ENCODE measurements around the gene BRIP1. TPM values are rescaled to one million over a fixed set of nuclear protein-coding genes. Genes with fewer than 3 reads are reported as not detected.

Gene BRIP1
- total and polyA plus RNA-seq, 7 experiments from 2014 or later: 0.64 to 19.9 (median 1.6) TPM

DNA sequence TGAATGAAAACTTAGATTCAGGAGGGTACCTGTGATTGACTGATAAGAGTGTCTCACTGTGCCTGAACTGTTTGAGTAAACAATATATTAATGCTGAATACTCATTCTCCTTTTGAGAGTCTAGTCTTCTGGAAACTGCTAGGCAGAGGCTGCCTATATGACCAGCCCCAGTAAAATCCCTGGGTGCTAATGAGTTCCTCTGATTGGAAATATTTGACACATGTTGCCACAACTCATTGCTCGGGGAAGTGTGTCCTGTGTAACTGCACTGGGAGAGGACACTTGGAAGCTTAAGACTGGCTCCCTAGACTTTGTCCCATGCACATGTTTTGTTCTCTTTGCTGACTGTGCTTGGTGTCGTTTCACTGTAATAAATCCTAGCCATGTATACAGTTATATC is 163.6 kb downstream of the BRIP1 start:
- no peaks in the 10 kb centered on the region for H3K27me3 ChIP-seq (ENCODE audit: control insufficient read depth in 2 of 2, insufficient read depth in 2 of 2, low read length in 2 of 2)
- Mint-ChIP-seq H3K4me1 (no peaks in the 10 kb centered on the region), H3K36me3 (peaks cover 7 to 54% (median 11%) of the 10 kb centered on the region in 5 donors), H3K9me3 (peaks cover 16 to 84% (median 48%) of the 10 kb centered on the region in 11 donors), H3K27ac (no peak overlapping the region), H3K27me3 (no peaks in the 10 kb centered on the region), H3K4me3 (no peak overlapping the region)
- no peaks in the 10 kb centered on the region for H3K4me1 ChIP-seq (ENCODE audit: control insufficient read depth in 2 of 2, insufficient read depth in 2 of 2, low read length in 2 of 2)
- DNase-seq (no peak), ATAC-seq (no peak)
- no peaks in the 10 kb centered on the region for H3K36me3 ChIP-seq (ENCODE audit: control insufficient read depth in 2 of 3, insufficient read depth in 3 of 3, low read length in 3 of 3)
- POLR2A ChIA-PET: no interaction called here
- H3K4me3 ChIP-seq (ENCODE audit: low read length): no peak overlapping the region
- H3K9me3 ChIP-seq (ENCODE audit: control insufficient read depth in 2 of 3, low read length in 3 of 3): peaks cover 7 to 35% (median 8%) of the 10 kb centered on the region in 3 experiments
- intact Hi-C loops (cut with micrococcal nuclease): no loop called here
- CTCF ChIA-PET: no interaction called here
- H3K27ac ChIP-seq (ENCODE audit: low read depth, low read length): no peak overlapping the region

DNA sequence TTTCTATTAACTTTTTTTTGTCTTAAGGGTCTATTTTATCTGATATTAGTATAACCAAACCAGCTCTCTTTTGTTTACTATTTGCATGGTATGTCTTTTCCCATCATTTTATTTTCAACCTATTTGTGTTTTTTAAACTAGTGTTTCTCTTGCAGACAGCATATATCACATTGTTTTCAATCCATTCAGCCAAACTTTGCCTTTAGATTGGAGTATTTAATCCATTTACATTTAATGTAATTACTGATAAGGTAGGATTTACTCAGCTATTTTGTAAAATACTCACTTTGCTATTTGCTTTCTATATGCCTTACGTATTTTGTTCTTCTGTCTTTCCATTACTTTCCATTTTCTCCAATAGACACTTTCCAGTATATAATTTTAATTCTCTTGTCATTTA is 164.3 kb downstream of the BRIP1 start:
- Mint-ChIP-seq H3K27ac (no peak overlapping the region), H3K4me1 (no peaks in the 10 kb centered on the region), H3K27me3 (no peaks in the 10 kb centered on the region), H3K36me3 (peaks cover 7 to 54% (median 11%) of the 10 kb centered on the region in 5 donors), H3K9me3 (peaks cover 16 to 78% (median 42%) of the 10 kb centered on the region in 11 donors), H3K4me3 (no peak overlapping the region)
- peaks cover 7 to 35% (median 8%) of the 10 kb centered on the region in 3 experiments for H3K9me3 ChIP-seq (ENCODE audit: control insufficient read depth in 2 of 3, low read length in 3 of 3)
- no peaks in the 10 kb centered on the region for H3K36me3 ChIP-seq (ENCODE audit: control insufficient read depth in 2 of 3, insufficient read depth in 3 of 3, low read length in 3 of 3)
- CTCF ChIA-PET: no interaction called here
- POLR2A ChIA-PET: no interaction called here
- no peak overlapping the region for H3K27ac ChIP-seq (ENCODE audit: low read depth, low read length)
- intact Hi-C loops (cut with micrococcal nuclease): no loop called here
- H3K4me1 ChIP-seq (ENCODE audit: control insufficient read depth in 2 of 2, insufficient read depth in 2 of 2, low read length in 2 of 2): no peaks in the 10 kb centered on the region
- no peak overlapping the region for H3K4me3 ChIP-seq (ENCODE audit: low read length)
- DNase-seq (no peak), ATAC-seq (no peak)
- no peaks in the 10 kb centered on the region for H3K27me3 ChIP-seq (ENCODE audit: control insufficient read depth in 2 of 2, insufficient read depth in 2 of 2, low read length in 2 of 2)

- Histone ChIP-seq H3K36me3 (ENCODE audit: control insufficient read depth in 2 of 3, insufficient read depth in 3 of 3, low read length in 3 of 3) (no peaks in the 10 kb centered on the region), H3K27ac (ENCODE audit: low read depth, low read length) (no peak overlapping the region), H3K4me1 (ENCODE audit: control insufficient read depth in 2 of 2, insufficient read depth in 2 of 2, low read length in 2 of 2) (no peaks in the 10 kb centered on the region), H3K4me3 (ENCODE audit: low read length) (no peak overlapping the region), H3K27me3 (ENCODE audit: control insufficient read depth in 2 of 2, insufficient read depth in 2 of 2, low read length in 2 of 2) (no peaks in the 10 kb centered on the region), H3K9me3 (ENCODE audit: control insufficient read depth in 2 of 3, low read length in 3 of 3) (peaks cover 7 to 35% (median 8%) of the 10 kb centered on the region in 3 experiments)
- ChIA-PET POLR2A (no interaction called here), CTCF (no interaction called here)
- H3K4me1 Mint-ChIP-seq: no peaks in the 10 kb centered on the region
- ATAC-seq: no peak
- peaks cover 16 to 70% (median 38%) of the 10 kb centered on the region in 11 donors for H3K9me3 Mint-ChIP-seq
- H3K27ac Mint-ChIP-seq: no peak overlapping the region
- peaks cover 7 to 49% (median 11%) of the 10 kb centered on the region in 5 donors for H3K36me3 Mint-ChIP-seq
- no peak overlapping the region for H3K4me3 Mint-ChIP-seq
- intact Hi-C loops (cut with micrococcal nuclease): no loop called here
- no peak for DNase-seq
- no peaks in the 10 kb centered on the region for H3K27me3 Mint-ChIP-seq
These were observed 165.1 kb downstream of the BRIP1 start for GRCh38 chr17:61698244-61698643.

DNA sequence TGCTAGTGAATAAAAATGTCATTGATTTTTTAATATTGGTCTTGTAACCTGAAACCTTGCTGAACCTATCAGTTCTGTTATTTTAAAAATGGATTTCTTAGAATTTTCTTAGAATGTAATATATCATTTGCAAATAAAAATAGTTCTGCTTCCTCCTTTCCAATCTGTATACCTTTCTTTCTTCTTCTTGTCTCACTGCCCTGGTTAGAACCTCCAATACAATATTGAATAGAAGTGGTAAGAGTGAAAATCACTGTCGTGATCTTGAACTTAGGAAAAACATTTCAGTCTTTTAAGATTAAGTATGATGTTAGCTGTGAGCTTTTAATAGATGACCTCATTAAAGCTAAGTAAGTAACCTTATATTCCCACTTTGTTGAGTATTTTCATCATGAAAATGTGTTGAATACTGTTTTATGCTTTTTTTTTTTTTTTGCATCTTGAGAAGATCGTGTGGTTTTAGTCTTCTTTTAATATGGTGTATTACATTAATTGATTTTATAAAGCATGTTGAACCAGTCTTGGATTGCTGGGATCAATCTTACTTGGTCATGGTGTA is 167.5 kb downstream of the BRIP1 start:
- no peaks in the 10 kb centered on the region for H3K27me3 ChIP-seq (ENCODE audit: control insufficient read depth in 2 of 2, insufficient read depth in 2 of 2, low read length in 2 of 2)
- DNase-seq (no peak), ATAC-seq (no peak)
- Mint-ChIP-seq H3K4me1 (no peaks in the 10 kb centered on the region), H3K4me3 (no peak overlapping the region), H3K9me3 (peaks cover 7 to 47% (median 22%) of the 10 kb centered on the region in 11 donors), H3K27me3 (no peaks in the 10 kb centered on the region), H3K27ac (no peak overlapping the region), H3K36me3 (peaks cover 0 to 43% (median 10%) of the 10 kb centered on the region in 5 donors)
- intact Hi-C loops (cut with micrococcal nuclease): no loop called here
- CTCF ChIA-PET: no interaction called here
- H3K9me3 ChIP-seq (ENCODE audit: control insufficient read depth in 2 of 3, low read length in 3 of 3): peaks cover 0 to 18% (median 8%) of the 10 kb centered on the region in 3 experiments
- H3K4me1 ChIP-seq (ENCODE audit: control insufficient read depth in 2 of 2, insufficient read depth in 2 of 2, low read length in 2 of 2): no peaks in the 10 kb centered on the region
- H3K27ac ChIP-seq (ENCODE audit: low read depth, low read length): no peak overlapping the region
- H3K4me3 ChIP-seq (ENCODE audit: low read length): no peak overlapping the region
- no peaks in the 10 kb centered on the region for H3K36me3 ChIP-seq (ENCODE audit: control insufficient read depth in 2 of 3, insufficient read depth in 3 of 3, low read length in 3 of 3)
- POLR2A ChIA-PET: no interaction called here

DNA sequence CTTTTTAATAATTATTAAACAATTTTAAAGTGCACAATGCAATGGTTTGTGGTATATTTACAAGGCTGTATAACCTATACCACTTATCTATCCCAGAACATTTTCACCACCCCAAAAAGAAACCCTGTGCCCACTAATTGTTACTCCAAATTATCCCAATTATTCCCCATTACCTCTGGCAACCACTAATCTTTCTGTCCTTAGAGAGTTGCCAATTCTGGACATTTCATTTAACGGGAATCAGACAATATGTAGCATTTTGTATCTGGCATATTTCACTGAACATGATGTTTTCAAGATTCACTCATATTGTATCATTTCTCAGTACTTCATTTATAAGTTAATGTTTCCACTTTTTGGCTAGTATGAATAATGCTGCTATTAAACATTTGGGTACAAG is 169.2 kb downstream of the BRIP1 start:
- H3K4me1 ChIP-seq (ENCODE audit: control insufficient read depth in 2 of 2, insufficient read depth in 2 of 2, low read length in 2 of 2): no peaks in the 10 kb centered on the region
- POLR2A ChIA-PET: no interaction called here
- CTCF ChIA-PET: no interaction called here
- no peaks in the 10 kb centered on the region for H3K27me3 Mint-ChIP-seq
- H3K9me3 ChIP-seq (ENCODE audit: control insufficient read depth in 2 of 3, low read length in 3 of 3): peaks cover 0 to 1% (median 0%) of the 10 kb centered on the region in 3 experiments
- DNase-seq (no peak), ATAC-seq (no peak)
- H3K27ac ChIP-seq (ENCODE audit: low read depth, low read length): no peak overlapping the region
- no peaks in the 10 kb centered on the region for H3K27me3 ChIP-seq (ENCODE audit: control insufficient read depth in 2 of 2, insufficient read depth in 2 of 2, low read length in 2 of 2)
- H3K27ac Mint-ChIP-seq: no peak overlapping the region
- H3K4me3 Mint-ChIP-seq: no peak overlapping the region
- peaks cover 3 to 33% (median 12%) of the 10 kb centered on the region in 11 donors for H3K9me3 Mint-ChIP-seq
- no peaks in the 10 kb centered on the region for H3K36me3 ChIP-seq (ENCODE audit: control insufficient read depth in 2 of 3, insufficient read depth in 3 of 3, low read length in 3 of 3)
- intact Hi-C loops (cut with micrococcal nuclease): no loop called here
- no peak overlapping the region for H3K4me3 ChIP-seq (ENCODE audit: low read length)
- peaks cover 0 to 37% (median 12%) of the 10 kb centered on the region in 5 donors for H3K36me3 Mint-ChIP-seq
- no peaks in the 10 kb centered on the region for H3K4me1 Mint-ChIP-seq

DNA sequence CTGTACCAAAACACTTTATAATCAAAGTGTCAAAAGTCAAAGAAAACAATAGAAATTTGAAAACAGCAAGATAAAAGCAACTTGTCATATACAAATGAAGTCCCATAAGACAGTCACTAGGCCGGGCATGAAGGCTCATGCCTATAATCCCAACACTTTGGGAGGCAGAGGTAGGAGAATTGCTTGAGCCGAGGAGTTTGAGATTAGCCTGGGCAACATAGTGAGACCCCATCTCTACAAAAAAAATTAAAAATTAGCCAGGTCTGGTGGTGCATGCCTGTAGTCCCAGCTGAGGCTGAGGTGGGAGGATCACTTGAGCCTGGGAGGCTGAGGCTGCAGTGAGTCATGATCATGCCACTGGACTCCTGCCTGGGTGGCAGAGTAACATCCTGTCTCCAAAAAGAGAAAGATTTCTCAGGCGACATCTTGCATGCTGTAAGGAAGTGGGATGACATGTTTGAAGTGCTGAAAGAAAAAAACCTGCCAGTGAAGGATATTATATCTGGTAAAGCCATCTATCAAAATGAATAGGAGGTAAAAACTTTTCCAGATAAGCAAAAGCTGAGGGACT is 173.6 kb downstream of the BRIP1 start:
- H3K27me3 Mint-ChIP-seq: no peaks in the 10 kb centered on the region
- Histone ChIP-seq H3K4me3 (ENCODE audit: low read length) (no peak overlapping the region), H3K4me1 (ENCODE audit: control insufficient read depth in 2 of 2, insufficient read depth in 2 of 2, low read length in 2 of 2) (no peaks in the 10 kb centered on the region), H3K27me3 (ENCODE audit: control insufficient read depth in 2 of 2, insufficient read depth in 2 of 2, low read length in 2 of 2) (no peaks in the 10 kb centered on the region), H3K36me3 (ENCODE audit: control insufficient read depth in 2 of 3, insufficient read depth in 3 of 3, low read length in 3 of 3) (no peaks in the 10 kb centered on the region), H3K27ac (ENCODE audit: low read depth, low read length) (no peak overlapping the region), H3K9me3 (ENCODE audit: control insufficient read depth in 2 of 3, low read length in 3 of 3) (no peaks in the 10 kb centered on the region)
- no peak overlapping the region for H3K27ac Mint-ChIP-seq
- DNase-seq (no peak), ATAC-seq (no peak)
- POLR2A ChIA-PET: no interaction called here
- intact Hi-C loops (cut with micrococcal nuclease): no loop called here
- peaks cover 0 to 8% (median 0%) of the 10 kb centered on the region in 11 donors for H3K9me3 Mint-ChIP-seq
- CTCF ChIA-PET: no interaction called here
- peaks cover 0 to 33% (median 17%) of the 10 kb centered on the region in 5 donors for H3K36me3 Mint-ChIP-seq
- no peak overlapping the region for H3K4me3 Mint-ChIP-seq
- H3K4me1 Mint-ChIP-seq: no peaks in the 10 kb centered on the region

GRCh38 chr17:61687769-61688168 is 175.6 kb downstream of the BRIP1 start:
- Histone ChIP-seq H3K9me3 (ENCODE audit: control insufficient read depth in 2 of 3, low read length in 3 of 3) (no peaks in the 10 kb centered on the region), H3K4me3 (ENCODE audit: low read length) (no peak overlapping the region), H3K27me3 (ENCODE audit: control insufficient read depth in 2 of 2, insufficient read depth in 2 of 2, low read length in 2 of 2) (no peaks in the 10 kb centered on the region), H3K4me1 (ENCODE audit: control insufficient read depth in 2 of 2, insufficient read depth in 2 of 2, low read length in 2 of 2) (no peaks in the 10 kb centered on the region), H3K36me3 (ENCODE audit: control insufficient read depth in 2 of 3, insufficient read depth in 3 of 3, low read length in 3 of 3) (no peaks in the 10 kb centered on the region), H3K27ac (ENCODE audit: low read depth, low read length) (no peak overlapping the region)
- Mint-ChIP-seq H3K9me3 (peaks cover 0 to 8% (median 0%) of the 10 kb centered on the region in 11 donors), H3K4me1 (no peaks in the 10 kb centered on the region), H3K4me3 (no peak overlapping the region), H3K27ac (no peak overlapping the region), H3K36me3 (peaks cover 0 to 36% (median 21%) of the 10 kb centered on the region in 5 donors), H3K27me3 (no peaks in the 10 kb centered on the region)
- ATAC-seq: no peak
- intact Hi-C loops (cut with micrococcal nuclease): no loop called here
- CTCF ChIA-PET: no interaction called here
- POLR2A ChIA-PET: interaction anchor here (0.6 kb wide), 1 partner anchor 128 kb away, joined by 3 read pairs; no protein-coding TSS in a partner anchor
- no peak for DNase-seq
